NCI-H146 treated with DMSO at 0.1 percent for 48 hours (cell line): ENCODE measurements around the gene PDIA6.
"Not testable (repeated sequence)": the region's sequence is repeated elsewhere in the genome, so short reads cannot be mapped to it uniquely, and the experiment has no call there.

Source experiments
- DNase-seq: peaks from one replicate; lab custom pipeline; 2025; ENCODE audit not compliant: unreplicated experiment; lab: John Stamatoyannopoulos, UW

Gene PDIA6

GRCh38 chr2:10811517-10811916 is 1.1 kb downstream of the PDIA6 start:
- DNase-seq = no peak

GRCh38 chr2:10810202-10811161 is 2.1 kb downstream of the PDIA6 start:
- DNase-seq = no peak

- DNase-seq = no peak
Observed at GRCh38 chr2:10806543-10806942, 6.0 kb downstream of the PDIA6 start.

DNA sequence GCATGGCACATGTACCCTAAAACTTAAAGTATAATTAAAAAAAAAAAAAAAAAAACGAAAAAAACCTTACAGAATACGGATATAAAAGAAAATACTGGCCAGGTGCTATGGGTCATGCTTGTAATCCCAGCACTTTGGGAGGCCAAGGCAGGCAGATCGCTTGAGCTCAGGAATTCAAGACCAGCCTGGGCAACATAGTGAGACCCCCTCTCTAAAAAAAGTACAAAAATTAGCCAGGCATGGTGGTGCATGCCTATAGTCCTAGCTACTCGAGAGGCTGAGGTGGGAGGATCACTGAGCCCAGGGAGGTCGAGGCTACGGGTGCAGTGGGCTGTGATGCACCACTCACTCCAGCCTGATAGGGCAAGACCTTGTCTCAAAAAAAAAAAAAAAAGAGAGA is 6.6 kb downstream of the PDIA6 start:
- DNase-seq = not testable (repeated sequence)

GRCh38 chr2:10802657-10803056 is 9.9 kb downstream of the PDIA6 start:
- no peak for DNase-seq

- DNase-seq = no peak
Observed at GRCh38 chr2:10800163-10800562, 12.4 kb downstream of the PDIA6 start.

DNA sequence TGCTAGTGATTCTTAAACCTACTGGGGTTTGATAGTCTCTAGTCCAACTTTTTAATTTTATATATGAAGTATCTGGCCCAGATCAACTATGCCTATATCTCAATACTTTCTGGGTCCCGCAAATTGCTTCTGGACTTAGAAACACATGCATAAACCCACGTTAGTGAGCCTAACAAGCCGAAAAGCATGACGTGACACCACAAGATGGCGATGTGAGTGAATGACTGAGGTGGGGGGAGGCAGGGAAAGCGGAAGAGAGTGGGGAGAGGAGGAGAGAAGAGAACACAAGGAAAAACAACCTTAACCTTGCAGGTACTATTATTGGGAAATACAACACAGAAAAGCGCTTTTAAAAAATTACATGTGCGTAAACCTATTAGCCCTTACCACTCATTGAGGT is 13.8 kb downstream of the PDIA6 start:
- no peak for DNase-seq

DNA sequence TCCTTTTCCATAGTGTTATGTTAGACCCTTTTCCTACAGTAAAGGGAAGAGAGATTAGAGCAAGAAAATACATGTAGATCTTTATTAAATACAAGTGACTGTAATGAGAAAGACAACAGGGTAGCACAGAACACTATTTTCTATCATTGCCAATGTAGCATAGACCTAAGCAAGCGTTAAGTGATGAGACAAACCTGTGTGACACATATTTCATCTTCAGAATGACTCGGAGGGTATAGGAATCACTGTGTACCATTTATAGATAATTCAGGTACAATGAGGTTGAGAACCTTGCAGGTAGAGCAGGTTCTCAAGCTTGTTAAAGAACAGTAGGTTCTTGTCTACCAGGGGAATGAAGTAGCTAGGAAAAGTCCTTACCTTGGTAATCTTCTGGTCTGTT is 15.9 kb downstream of the PDIA6 start:
- no peak for DNase-seq

DNA sequence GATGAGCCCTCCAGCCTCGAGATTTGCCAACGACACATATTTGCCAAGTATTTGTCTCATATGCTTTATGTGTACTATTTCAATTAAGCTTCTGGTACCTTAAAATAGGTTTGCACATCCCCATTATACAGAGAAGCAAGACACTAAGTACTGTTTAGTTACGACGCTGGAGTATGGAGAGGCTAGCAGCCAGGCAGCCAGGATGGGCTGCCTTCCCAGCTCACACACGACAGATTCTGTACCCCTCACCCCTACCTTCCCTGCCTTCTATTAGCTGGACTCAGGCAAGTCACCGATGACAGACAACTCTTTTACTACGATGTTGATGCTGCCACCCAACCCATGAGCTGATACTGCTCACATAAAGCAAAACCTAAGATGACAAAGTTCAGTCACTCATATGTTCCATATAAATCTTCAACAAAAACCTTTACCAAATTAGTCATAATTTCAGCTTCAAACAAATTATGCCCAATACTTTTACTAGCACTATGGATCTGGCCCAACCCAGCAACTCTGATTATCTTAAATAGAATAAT is 17.0 kb downstream of the PDIA6 start:
- no peak for DNase-seq

GRCh38 chr2:10794876-10795275 is 17.7 kb downstream of the PDIA6 start:
- DNase-seq = no peak

DNA sequence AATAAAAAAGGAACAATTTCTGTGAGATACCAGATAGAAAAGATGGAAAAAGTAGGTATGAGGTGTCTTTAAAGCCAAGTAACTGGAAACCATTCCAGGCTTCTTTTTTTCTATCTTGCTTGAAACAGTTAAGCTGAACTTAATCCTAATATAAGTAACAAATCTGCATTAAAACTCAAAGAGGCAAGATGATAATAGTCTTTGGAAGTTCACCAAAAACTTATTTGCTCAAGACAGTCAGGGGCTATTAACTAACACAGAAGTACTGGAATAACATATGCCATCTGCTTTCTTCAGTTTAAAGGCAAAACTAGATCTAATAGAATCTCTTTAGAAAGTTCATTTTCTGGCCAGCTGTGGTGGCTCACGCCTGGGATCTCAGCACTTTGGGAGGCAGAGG is 18.8 kb downstream of the PDIA6 start:
- DNase-seq = no peak

DNA sequence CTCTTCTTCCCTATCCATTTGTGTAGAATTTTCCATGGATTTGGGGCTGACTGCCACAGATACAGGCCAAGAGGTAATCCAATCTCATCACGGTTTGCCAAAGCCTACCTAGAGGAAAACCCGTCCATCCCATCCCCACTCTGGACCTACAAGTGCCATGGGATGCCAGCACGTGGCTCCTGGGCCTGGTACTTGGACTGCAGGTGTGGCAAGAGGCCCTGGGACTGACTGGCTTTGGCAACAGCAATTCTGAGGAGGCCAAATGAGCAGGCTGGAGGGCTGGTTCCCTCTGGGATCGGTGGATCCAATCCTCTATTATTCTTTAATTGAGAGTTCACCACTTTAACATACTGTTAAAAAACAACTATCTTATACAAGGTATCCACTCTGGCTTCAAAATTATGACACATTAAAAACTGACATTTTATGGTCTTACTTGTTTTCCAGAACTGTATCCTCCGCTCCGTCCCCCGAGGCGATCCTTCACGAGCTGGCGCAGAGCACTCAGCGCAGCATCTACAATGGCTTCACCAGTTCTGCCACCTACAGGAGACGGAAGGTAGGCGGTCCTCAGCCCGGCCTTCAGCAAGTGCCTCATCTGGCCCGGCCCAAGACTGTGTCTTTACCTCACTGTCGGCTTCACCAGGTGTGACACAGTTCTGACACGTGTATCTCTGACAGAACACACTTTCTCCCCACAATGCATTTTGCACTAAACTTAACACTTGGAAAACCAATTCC is 19.8 kb downstream of the PDIA6 start:
- no peak for DNase-seq

- DNase-seq = no peak
Observed at GRCh38 chr2:10792001-10792634, 20.5 kb downstream of the PDIA6 start.

GRCh38 chr2:10790228-10790973 is 22.2 kb downstream of the PDIA6 start:
- no peak for DNase-seq

GRCh38 chr2:10788855-10789254 is 23.7 kb downstream of the PDIA6 start:
- no peak for DNase-seq

DNA sequence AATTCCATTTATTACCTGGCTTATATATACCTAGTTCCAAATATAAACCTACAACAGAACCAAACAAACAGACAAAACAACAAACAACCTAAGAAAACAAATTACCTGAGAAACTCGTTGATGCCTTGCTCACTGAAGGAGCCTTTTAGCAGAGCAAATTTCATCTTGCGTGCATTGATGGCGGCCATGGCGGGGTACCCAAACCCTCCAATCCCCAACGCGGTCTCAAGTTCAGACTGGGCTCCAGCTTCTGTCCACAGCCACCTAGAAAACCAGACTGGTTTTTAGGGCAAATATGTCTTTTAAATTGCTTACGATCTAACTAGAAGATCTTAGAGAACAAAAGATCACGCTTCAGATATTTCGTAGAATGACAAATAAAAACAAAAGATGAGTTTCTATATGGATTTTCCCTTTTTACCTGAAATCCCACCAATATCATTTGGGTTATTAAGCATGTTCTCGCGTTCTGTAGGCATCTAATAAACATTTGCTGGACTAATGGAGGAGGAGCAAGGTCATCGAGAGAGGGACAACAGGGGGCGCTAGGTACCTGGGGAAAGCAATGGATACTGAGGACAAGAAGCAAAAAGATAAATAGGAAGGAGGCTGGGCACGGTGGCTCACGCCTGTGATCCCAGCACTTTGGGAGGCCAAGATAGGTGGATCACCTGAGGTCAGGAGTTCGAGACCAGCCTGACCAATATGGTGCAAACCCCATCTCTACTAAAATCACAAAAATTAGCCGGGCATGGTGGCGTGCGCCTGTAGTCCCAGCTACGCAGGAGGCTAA is 25.2 kb downstream of the PDIA6 start:
- DNase-seq = no peak

DNA sequence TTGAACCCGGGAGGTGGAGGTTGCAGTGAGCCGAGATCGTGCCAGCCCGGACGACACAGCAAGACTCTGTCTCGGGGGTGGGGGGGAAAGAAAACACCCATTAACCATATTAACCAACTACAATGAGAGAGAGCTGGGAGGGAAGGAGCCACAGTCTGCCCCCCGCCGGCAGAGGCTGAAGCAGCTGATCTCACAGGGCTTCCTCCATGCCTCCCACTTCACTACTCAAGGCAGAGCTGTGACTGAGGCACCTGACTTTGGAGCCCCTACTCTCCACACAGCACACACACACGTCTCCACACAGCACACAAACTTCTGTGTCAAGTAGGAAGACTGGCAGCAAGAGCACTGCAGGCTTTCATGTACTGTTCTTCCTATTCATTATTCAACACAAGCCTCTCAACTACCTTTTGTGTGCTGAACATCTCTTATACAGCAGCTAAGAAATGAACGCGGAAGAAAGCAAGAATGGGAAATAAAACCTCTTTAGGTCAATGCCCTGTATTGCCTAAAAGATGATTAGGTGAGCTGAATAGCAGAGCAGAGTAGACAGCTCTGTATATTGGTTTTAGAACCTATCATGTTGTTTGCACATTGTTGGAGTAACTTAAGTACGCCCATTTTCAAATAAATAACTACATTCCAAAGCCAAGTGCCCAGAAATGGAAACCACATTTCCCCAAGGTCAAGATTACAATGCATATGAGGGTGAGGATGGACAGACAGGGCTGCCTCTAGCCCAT is 26.2 kb downstream of the PDIA6 start:
- no peak for DNase-seq

DNA sequence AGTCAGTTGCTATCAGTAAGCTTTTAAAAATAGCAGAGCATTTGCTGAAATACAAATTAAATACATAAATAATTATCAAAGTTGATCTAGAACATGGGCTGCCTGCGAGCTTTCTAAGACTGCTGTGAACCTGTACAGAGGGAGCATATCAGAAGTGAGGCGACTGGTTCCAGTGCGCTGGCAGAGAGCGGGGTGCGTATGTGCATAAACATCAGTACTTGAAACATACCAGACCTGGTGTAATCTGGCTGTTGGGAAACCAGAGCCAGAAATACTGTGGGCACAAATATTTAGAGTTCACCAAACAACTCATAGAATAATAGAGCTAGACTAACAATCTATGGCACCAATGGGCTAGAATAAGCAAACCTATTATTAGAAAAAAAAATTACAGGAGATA is 27.3 kb downstream of the PDIA6 start:
- no peak for DNase-seq

DNA sequence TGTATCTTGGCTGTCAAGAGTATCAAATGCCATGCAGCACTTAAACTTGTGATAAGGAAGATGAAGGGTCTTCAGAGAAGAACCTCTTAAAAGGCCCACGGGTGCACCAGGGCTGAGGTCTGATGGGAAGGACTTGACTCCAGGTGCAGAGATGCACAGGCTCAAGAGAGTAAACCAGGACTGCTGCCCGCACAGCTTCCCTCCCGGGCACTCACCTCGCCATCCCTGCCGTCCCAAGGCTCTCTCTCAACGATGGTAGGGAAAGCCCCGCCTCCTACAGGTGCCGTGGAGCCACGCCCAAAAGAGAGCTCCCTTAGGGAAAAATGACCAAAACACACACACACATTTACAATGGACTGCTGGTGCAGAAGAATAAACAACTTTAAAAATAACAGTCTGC is 27.9 kb downstream of the PDIA6 start:
- no peak for DNase-seq
